Brain microvascular endothelial cell (primary cell): Measurements from ENCODE around the gene LRMDA.

Source experiments
- DNase-seq: peaks from one replicate; pipeline ENCODE4 v3.0.0-alpha.2; 2020
- H3K27ac ChIP-seq: fragments of 250-450 bp; sonication (Bioruptor Pico); 2 replicates; pipeline ENCODE4 v1.5.1; 2020; ENCODE audit warnings: mild to moderate bottlenecking, moderate library complexity
- H3K27me3 ChIP-seq: fragments of 250-450 bp; sonication (Bioruptor Pico); replicated peaks from 2 replicates; pipeline ENCODE4 v1.5.1; 2020; ENCODE audit warnings: mild to moderate bottlenecking
- H3K36me3 ChIP-seq: fragments of 250-450 bp; sonication (Bioruptor Pico); replicated peaks from 2 replicates; pipeline ENCODE4 v1.5.1; 2020; ENCODE audit warnings: mild to moderate bottlenecking
- H3K4me3 ChIP-seq: 2 replicates; pipeline ENCODE4 v1.5.1; 2011; ENCODE audit warnings: low read depth, mild to moderate bottlenecking, control low read depth, low read length, moderate library complexity
- CTCF ChIP-seq: IDR thresholded peaks from 2 replicates; pipeline ENCODE4 v1.5.1; 2011; ENCODE audit warnings: low read depth, mild to moderate bottlenecking, moderate library complexity, low read length, control low read depth, inconsistent platforms; ENCODE audit errors: missing control alignments
- in situ Hi-C: cut with HindIII; loops from 2 replicates; pipeline ENCODE4 v1.10.0; 2017; ENCODE audit warnings: low sequenced_read_pairs, low pct_ligation_motif_present

Gene LRMDA

GRCh38 chr10:75538765-75539164, 107.3 kb downstream of the LRMDA start:
- no peak for DNase-seq
- Histone ChIP-seq H3K4me3 (no peak overlapping the region), H3K27me3 (peaks cover 2% of the 10 kb centered on the region), H3K36me3 (no peaks in the 10 kb centered on the region), H3K27ac (no peak overlapping the region)
- in situ Hi-C loops = no loop called here
- TF ChIP-seq CTCF = no peak

- no peak overlapping the region for H3K27ac ChIP-seq
- no peak overlapping the region for H3K4me3 ChIP-seq
- no peak for TF ChIP-seq CTCF
- no peak for DNase-seq
- H3K27me3 ChIP-seq = peaks cover 2% of the 10 kb centered on the region
- no peaks in the 10 kb centered on the region for H3K36me3 ChIP-seq
- in situ Hi-C loops = no loop called here
Observed at GRCh38 chr10:75540357-75540966, 109.0 kb downstream of the LRMDA start.

GRCh38 chr10:75540981-75541380, 109.6 kb downstream of the LRMDA start:
- Histone ChIP-seq H3K4me3 (no peak overlapping the region), H3K27me3 (peaks cover 2% of the 10 kb centered on the region), H3K27ac (no peak overlapping the region), H3K36me3 (no peaks in the 10 kb centered on the region)
- DNase-seq = no peak
- in situ Hi-C loops = no loop called here
- TF ChIP-seq CTCF = no peak

- Histone ChIP-seq H3K27ac (no peak overlapping the region), H3K36me3 (no peaks in the 10 kb centered on the region), H3K27me3 (peaks cover 2% of the 10 kb centered on the region), H3K4me3 (no peak overlapping the region)
- no peak for TF ChIP-seq CTCF
- in situ Hi-C loops = no loop called here
- no peak for DNase-seq
Observed at GRCh38 chr10:75541411-75541810, 110.0 kb downstream of the LRMDA start.

GRCh38 chr10:75542084-75542483, 110.7 kb downstream of the LRMDA start:
- DNase-seq = no peak

More at GRCh38 chr10:75542084-75542483, 110.7 kb downstream of the LRMDA start:
- H3K27me3 ChIP-seq = peaks cover 2% of the 10 kb centered on the region
- in situ Hi-C loops = no loop called here
- no peak overlapping the region for H3K4me3 ChIP-seq
- TF ChIP-seq CTCF = no peak
- no peak overlapping the region for H3K27ac ChIP-seq
- no peaks in the 10 kb centered on the region for H3K36me3 ChIP-seq
